ENCODE measurements around the gene SNAP23. TPM values are rescaled to one million over a fixed set of nuclear protein-coding genes. Genes with fewer than 3 reads are reported as not detected.

Gene SNAP23
- total RNA-seq, 3 donors from 2014 or later = 75.8 to 88.0 (median 76.0) TPM

GRCh38 chr15:42465520-42466259, 29.7 kb upstream of the SNAP23 start:
- no peak overlapping the region for H3K4me3 ChIP-seq
- H3K27ac ChIP-seq = no peak overlapping the region
- TF ChIP-seq POLR2AphosphoS5 (IDR thresholded peaks at IDR 0.05) (no peak), POLR2A (IDR thresholded peaks at IDR 0.05) (no peak)
- TF ChIP-seq, protein P1, sequence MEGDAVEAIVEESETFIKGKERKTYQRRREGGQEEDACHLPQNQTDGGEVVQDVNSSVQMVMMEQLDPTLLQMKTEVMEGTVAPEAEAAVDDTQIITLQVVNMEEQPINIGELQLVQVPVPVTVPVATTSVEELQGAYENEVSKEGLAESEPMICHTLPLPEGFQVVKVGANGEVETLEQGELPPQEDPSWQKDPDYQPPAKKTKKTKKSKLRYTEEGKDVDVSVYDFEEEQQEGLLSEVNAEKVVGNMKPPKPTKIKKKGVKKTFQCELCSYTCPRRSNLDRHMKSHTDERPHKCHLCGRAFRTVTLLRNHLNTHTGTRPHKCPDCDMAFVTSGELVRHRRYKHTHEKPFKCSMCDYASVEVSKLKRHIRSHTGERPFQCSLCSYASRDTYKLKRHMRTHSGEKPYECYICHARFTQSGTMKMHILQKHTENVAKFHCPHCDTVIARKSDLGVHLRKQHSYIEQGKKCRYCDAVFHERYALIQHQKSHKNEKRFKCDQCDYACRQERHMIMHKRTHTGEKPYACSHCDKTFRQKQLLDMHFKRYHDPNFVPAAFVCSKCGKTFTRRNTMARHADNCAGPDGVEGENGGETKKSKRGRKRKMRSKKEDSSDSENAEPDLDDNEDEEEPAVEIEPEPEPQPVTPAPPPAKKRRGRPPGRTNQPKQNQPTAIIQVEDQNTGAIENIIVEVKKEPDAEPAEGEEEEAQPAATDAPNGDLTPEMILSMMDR (IDR thresholded peaks at IDR 0.05) = no peak
- H3K27me3 ChIP-seq = no peaks in the 10 kb centered on the region
- H3K9me3 ChIP-seq = no peaks in the 10 kb centered on the region
- no peaks in the 10 kb centered on the region for H3K4me1 ChIP-seq
- no peak for DNase-seq (ENCODE audit: low spot score in 2 of 2)
- H3K36me3 ChIP-seq = peaks cover 4% of the 10 kb centered on the region
- intact Hi-C loops (cut with DNase I; ENCODE audit: low total_unique reads) = loop anchor here (5.0 kb wide), 1 partner anchor 652 kb away; no protein-coding TSS in a partner anchor

- Histone ChIP-seq H3K9me3 (no peaks in the 10 kb centered on the region), H3K4me1 (no peaks in the 10 kb centered on the region), H3K27ac (peak overlapping the region in 1 of 2 donors; percentile 65), H3K27me3 (no peaks in the 10 kb centered on the region), H3K36me3 (no peaks in the 10 kb centered on the region), H3K4me3 (no peak overlapping the region)
- TF ChIP-seq, protein P1 (IDR thresholded peaks at IDR 0.05) = no peak
- TF ChIP-seq POLR2AphosphoS5 (IDR thresholded peaks at IDR 0.05) (no peak), POLR2A (IDR thresholded peaks at IDR 0.05) (no peak)
- intact Hi-C loops (cut with DNase I; ENCODE audit: low total_unique reads) = no loop called here
- no peak for DNase-seq (ENCODE audit: low spot score in 2 of 2)
These were observed 24.4 kb upstream of the SNAP23 start for GRCh38 chr15:42471002-42471401.

GRCh38 chr15:42474827-42475226, 20.6 kb upstream of the SNAP23 start:
- Histone ChIP-seq H3K4me3 (no peak overlapping the region), H3K27ac (no peak overlapping the region), H3K4me1 (no peaks in the 10 kb centered on the region), H3K9me3 (no peaks in the 10 kb centered on the region), H3K36me3 (no peaks in the 10 kb centered on the region), H3K27me3 (no peaks in the 10 kb centered on the region)
- TF ChIP-seq POLR2AphosphoS5 (IDR thresholded peaks at IDR 0.05) (no peak), POLR2A (IDR thresholded peaks at IDR 0.05) (no peak)
- TF ChIP-seq, protein P1 (IDR thresholded peaks at IDR 0.05) = no peak
- no peak for DNase-seq (ENCODE audit: low spot score in 2 of 2)
- intact Hi-C loops (cut with DNase I; ENCODE audit: low total_unique reads) = no loop called here

GRCh38 chr15:42482701-42483100, 12.7 kb upstream of the SNAP23 start:
- Histone ChIP-seq H3K36me3 (no peaks in the 10 kb centered on the region), H3K27ac (no peak overlapping the region), H3K4me3 (no peak overlapping the region), H3K27me3 (no peaks in the 10 kb centered on the region), H3K4me1 (no peaks in the 10 kb centered on the region), H3K9me3 (peaks cover 4 to 6% of the 10 kb centered on the region in 2 donors)
- TF ChIP-seq POLR2AphosphoS5 (IDR thresholded peaks at IDR 0.05) (no peak), POLR2A (IDR thresholded peaks at IDR 0.05) (no peak)
- TF ChIP-seq, protein P1 (IDR thresholded peaks at IDR 0.05) = no peak
- intact Hi-C loops (cut with DNase I; ENCODE audit: low total_unique reads) = no loop called here
- no peak for DNase-seq (ENCODE audit: low spot score in 2 of 2)

DNA sequence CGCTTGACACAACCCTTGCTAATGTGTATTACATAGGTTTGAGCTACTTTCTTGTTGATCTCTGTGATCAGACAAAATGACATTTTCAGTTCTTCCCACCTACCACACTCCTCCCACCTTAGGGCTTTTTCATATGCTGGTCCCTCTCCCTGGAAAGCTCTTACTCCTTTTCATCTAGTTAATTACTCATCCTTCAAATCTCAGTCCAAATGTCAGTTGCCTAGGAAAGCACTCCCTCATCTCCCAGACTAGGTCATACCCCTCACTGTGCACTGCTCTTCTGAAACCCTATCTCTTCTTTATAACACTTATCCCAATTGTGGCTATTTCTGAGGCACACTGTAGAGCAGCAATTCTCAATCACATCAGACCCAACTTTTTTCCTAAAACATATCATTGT, 11.8 kb upstream of the SNAP23 start:
- Histone ChIP-seq H3K9me3 (peaks cover 4 to 6% of the 10 kb centered on the region in 2 donors), H3K4me3 (no peak overlapping the region), H3K36me3 (no peaks in the 10 kb centered on the region), H3K27me3 (no peaks in the 10 kb centered on the region), H3K27ac (no peak overlapping the region), H3K4me1 (no peaks in the 10 kb centered on the region)
- TF ChIP-seq POLR2AphosphoS5 (IDR thresholded peaks at IDR 0.05) = no peak
- TF ChIP-seq, protein P1 (IDR thresholded peaks at IDR 0.05) = no peak
- no peak for TF ChIP-seq POLR2A (IDR thresholded peaks at IDR 0.05)
- DNase-seq (ENCODE audit: low spot score in 2 of 2) = no peak
- intact Hi-C loops (cut with DNase I; ENCODE audit: low total_unique reads) = no loop called here
